GM12865 (cell line): ENCODE data around the gene SLC39A10.

Experiments
- DNase-seq: peaks from one replicate; pipeline ENCODE4 v3.0.0; 2010; ENCODE audit warnings: low read depth
- H3K4me3 ChIP-seq: 2 replicates; pipeline ENCODE4 v1.5.1; 2011; ENCODE audit warnings: mild to moderate bottlenecking, low read depth, low read length, control low read depth
- CTCF ChIP-seq: IDR thresholded peaks from 2 replicates; pipeline ENCODE4 v1.5.1; 2011; ENCODE audit warnings: low read length, control low read depth, low read depth, inconsistent platforms; ENCODE audit not compliant: insufficient read depth; ENCODE audit errors: missing control alignments

The SLC39A10 gene

DNA sequence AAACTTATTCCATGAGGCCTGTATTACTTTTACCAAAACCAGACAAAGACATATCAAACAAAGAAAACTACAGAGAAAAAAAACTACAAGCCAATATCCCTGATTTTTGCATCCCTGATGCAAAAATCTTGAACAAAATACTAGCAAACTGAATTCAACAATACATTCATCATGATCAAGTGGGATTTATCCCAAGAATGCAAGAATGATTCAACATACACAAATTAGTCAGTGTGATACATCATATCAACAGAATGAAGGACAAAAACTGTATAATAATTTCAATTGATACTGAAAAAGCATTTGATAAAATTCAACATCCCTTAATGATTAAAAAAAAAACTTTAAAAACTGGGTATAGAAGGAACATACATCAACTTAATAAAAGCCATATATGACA is 106.8 kb downstream of the SLC39A10 start:
- DNase-seq, result no peak
- H3K4me3 ChIP-seq, result no peak overlapping the region
- no peak for TF ChIP-seq CTCF

DNA sequence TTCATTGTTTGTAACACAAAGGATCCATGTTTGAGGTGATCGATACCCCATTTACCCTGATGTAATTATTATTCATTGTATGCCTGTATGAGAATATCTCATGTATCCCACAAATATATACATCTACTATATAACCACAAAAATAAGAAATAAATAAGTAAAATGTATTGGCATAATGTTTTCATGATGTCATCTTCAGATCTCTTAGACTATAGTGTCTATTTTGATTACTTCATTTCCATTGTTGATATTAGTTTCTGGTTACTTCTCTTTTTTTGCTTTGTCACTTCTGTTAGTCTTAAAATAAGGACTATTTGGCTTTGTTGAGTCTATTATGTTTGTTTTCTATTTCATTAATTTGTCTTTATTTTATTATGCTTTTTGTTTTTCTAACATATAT is 109.7 kb downstream of the SLC39A10 start:
- no peak for TF ChIP-seq CTCF
- no peak overlapping the region for H3K4me3 ChIP-seq
- DNase-seq, result no peak

DNA sequence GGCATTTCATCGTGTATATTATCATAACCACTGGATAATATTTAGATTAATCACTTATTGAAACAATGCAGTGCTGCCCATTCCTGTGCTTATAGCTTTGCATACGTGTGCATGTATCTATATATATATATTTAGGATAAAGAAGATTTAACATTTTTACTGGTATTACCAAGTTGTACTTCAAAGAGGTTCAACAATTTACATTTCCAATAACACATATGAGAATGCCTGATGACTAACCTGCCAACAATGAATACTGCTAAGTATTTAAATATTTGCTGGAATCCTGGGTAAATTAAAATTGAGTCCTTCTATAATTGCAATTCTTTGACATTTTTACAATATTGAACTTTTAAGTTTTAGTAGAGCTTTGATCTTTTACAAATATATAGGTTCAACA is 111.4 kb downstream of the SLC39A10 start:
- DNase-seq, result no peak
- TF ChIP-seq CTCF, result no peak

DNA sequence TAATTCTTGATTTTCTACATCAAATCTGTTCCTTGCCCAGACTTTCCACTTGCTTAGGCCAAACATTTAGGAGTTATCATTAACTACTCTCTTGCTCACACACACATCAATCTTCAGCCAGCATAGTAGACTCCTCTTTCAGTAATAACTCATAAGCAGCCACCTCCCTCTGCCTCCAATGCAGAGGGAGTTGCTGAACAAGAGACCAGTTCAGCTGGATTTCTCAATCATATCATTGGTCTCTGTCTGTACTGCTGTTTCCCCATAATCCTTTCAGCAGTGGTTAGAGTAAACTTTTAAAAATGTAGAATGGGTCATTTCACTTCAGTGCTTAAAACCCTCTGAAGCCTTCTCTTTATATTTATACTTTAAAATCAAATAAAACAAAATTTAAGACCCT is 112.9 kb downstream of the SLC39A10 start:
- TF ChIP-seq CTCF, result no peak
- DNase-seq, result no peak
- no peak overlapping the region for H3K4me3 ChIP-seq

More for the DNA sequence above, 111.4 kb downstream of the SLC39A10 start:
- no peak overlapping the region for H3K4me3 ChIP-seq

GRCh38 chr2:195779491-195779890 is 122.5 kb downstream of the SLC39A10 start:
- DNase-seq, result no peak
- TF ChIP-seq CTCF, result no peak
- no peak overlapping the region for H3K4me3 ChIP-seq

DNA sequence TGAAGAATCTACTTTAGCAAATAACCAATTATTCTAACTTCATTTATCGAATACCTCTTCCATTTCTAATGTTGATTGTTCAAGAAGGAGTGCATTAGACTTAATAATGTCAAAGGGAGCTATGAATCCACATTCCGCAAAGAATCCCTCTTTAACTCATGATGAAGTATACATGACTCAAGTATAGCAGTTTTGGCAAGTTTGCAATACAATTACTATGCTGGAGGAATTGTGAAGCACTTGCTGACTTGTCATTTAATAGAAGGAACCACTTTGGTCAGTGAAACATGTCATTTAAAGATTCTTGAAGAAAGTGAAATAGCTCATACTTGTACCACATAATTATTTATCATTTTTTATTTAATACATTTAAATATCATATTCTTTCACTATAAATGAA is 125.1 kb downstream of the SLC39A10 start:
- TF ChIP-seq CTCF, result no peak
- DNase-seq, result no peak
- no peak overlapping the region for H3K4me3 ChIP-seq
